Kidney (tissue), 14 donors: ENCODE measurements around the gene VAV2. TPM values are rescaled to one million over a fixed set of nuclear protein-coding genes. Genes with fewer than 3 reads are reported as not detected.

Experiments used
- DNase-seq, 5 donors: peaks; one replicate each; pipeline ENCODE4 v3.0.0-alpha.2; 2013 to 2020
- FAIRE-seq: peaks from 2 replicates; lab custom pipeline; 2012; peaks lifted over from hg19 to GRCh38; lab: Jason Lieb, UNC
- H3K27ac ChIP-seq, 2 donors: one replicate each; pipeline ENCODE4 v1.7.0; 2013; ENCODE audit warnings: low read depth in 2 of 2, low read length in 2 of 2, inconsistent platforms in 1 of 2
- H3K27me3 ChIP-seq: one replicate; pipeline ENCODE4 v1.7.1; 2013; ENCODE audit warnings: low read length, inconsistent platforms; ENCODE audit not compliant: control insufficient read depth, insufficient read depth
- H3K36me3 ChIP-seq, 3 donors: one replicate each; pipeline versions ENCODE4 v1.7.0 to v1.7.1; 2013; ENCODE audit warnings: low read length in 3 of 3, control low read depth in 1 of 3, inconsistent platforms in 1 of 3; ENCODE audit not compliant: insufficient read depth in 3 of 3, control insufficient read depth in 2 of 3
- H3K4me1 ChIP-seq, 3 donors: one replicate each; pipeline versions ENCODE4 v1.7.0 to v1.7.1; 2013; ENCODE audit warnings: low read length in 3 of 3, inconsistent platforms in 1 of 3, low read depth in 1 of 3; ENCODE audit not compliant: control insufficient read depth in 2 of 3, insufficient read depth in 2 of 3
- H3K4me3 ChIP-seq, 3 donors: one replicate each; pipeline versions ENCODE4 v1.7.0 to v1.8.1; 2013; ENCODE audit warnings: low read length in 3 of 3, control low read depth in 1 of 3, inconsistent platforms in 1 of 3
- H3K9ac ChIP-seq, 3 donors: one replicate each; pipeline versions ENCODE4 v1.7.0 to v1.7.1; 2013; ENCODE audit warnings: low read length in 3 of 3, control low read depth in 1 of 3, inconsistent platforms in 1 of 3
- H3K9me3 ChIP-seq, 3 donors: one replicate each; pipeline versions ENCODE4 v1.7.0 to v1.7.1; 2013; ENCODE audit warnings: low read length in 3 of 3, control low read depth in 1 of 3, inconsistent platforms in 1 of 3; ENCODE audit not compliant: control insufficient read depth in 2 of 3, insufficient read depth in 1 of 3
- intact Hi-C: fragments of 100-400 bp; cut with DNase I; formaldehyde crosslinking; loops from one replicate; pipeline ENCODE4 v1.11.1; 2022
- polyA plus RNA-seq: library from polyadenylated mRNA; stranded (reverse); fragments of 350-450 nt; fragmentation: Illumina TruSeq; extraction: RNeasy Lipid Tissue Mini Kit (QIAGEN cat#74804); gene quantifications from one replicate; pipeline ENCODE4 v1.2.3, GENCODE V29; 2014; ENCODE audit warnings: low read depth, low replicate concordance; ENCODE audit not compliant: insufficient read depth
- total RNA-seq: library from RNA; stranded (reverse); fragmentation: NEBNext Ultra II Directional; extraction: Animal tissue kit (Norgen Biotek cat#: 25700); gene quantifications from one replicate; pipeline ENCODE4 v1.2.1, GENCODE V29; 2021
- TF ChIP-seq, protein P1 (sequence below): IDR thresholded peaks from 3 replicates; pipeline ENCODE4 v1.5.1; 2012; ENCODE audit warnings: mild to moderate bottlenecking, moderate library complexity, borderline replicate concordance; ENCODE audit not compliant: insufficient read depth; ENCODE audit errors: extremely low read depth
- donor health status: control.
- donor health status: control.
- donor health status: control.
- donor health status: control.
- donor health status: control.
- donor health status: DM: yes; HTN: yes; CAD: no.
- donor health status: Normal renal cell carcinoma (clear cell type).

The VAV2 gene
- total and polyA plus RNA-seq, 2 donors from 2014 or later = 22.3 to 47.1 TPM

DNA sequence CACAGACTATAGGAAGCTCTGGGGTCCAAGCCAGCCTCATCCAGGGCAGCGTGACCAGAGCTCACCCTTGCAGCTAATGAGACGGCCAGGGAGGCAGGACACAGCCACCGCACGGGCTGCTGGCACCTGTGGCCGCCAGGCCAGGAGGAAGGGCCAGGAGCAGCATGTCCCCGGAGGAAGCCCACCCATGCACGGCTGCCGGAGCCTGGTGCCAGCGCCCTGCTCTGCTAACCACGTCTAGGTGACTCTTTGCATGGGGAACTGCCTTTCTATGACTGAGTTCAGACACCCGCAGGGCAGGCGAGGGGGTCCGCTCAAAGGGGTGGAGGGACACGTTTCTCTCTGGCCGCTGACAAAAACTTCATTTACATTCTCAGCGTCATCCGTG is 185.5 kb downstream of the VAV2 start:
- H3K9ac ChIP-seq = no peak overlapping the region
- TF ChIP-seq, protein P1, sequence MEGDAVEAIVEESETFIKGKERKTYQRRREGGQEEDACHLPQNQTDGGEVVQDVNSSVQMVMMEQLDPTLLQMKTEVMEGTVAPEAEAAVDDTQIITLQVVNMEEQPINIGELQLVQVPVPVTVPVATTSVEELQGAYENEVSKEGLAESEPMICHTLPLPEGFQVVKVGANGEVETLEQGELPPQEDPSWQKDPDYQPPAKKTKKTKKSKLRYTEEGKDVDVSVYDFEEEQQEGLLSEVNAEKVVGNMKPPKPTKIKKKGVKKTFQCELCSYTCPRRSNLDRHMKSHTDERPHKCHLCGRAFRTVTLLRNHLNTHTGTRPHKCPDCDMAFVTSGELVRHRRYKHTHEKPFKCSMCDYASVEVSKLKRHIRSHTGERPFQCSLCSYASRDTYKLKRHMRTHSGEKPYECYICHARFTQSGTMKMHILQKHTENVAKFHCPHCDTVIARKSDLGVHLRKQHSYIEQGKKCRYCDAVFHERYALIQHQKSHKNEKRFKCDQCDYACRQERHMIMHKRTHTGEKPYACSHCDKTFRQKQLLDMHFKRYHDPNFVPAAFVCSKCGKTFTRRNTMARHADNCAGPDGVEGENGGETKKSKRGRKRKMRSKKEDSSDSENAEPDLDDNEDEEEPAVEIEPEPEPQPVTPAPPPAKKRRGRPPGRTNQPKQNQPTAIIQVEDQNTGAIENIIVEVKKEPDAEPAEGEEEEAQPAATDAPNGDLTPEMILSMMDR = no peak
- H3K27me3 ChIP-seq = no peaks in the 10 kb centered on the region
- DNase-seq (no peak), FAIRE-seq (no peak)
- no peaks in the 10 kb centered on the region for H3K4me1 ChIP-seq
- no peak overlapping the region for H3K4me3 ChIP-seq
- H3K9me3 ChIP-seq = no peaks in the 10 kb centered on the region
- peaks cover 0 to 4% (median 0%) of the 10 kb centered on the region in 3 donors for H3K36me3 ChIP-seq
- no peak overlapping the region for H3K27ac ChIP-seq
- intact Hi-C loops = no loop called here

GRCh38 chr9:133805876-133806622 is 186.1 kb downstream of the VAV2 start:
- no peak overlapping the region for H3K9ac ChIP-seq
- TF ChIP-seq, protein P1 = no peak
- no peaks in the 10 kb centered on the region for H3K27me3 ChIP-seq
- DNase-seq = no peak
- peaks cover 0 to 7% (median 0%) of the 10 kb centered on the region in 3 donors for H3K36me3 ChIP-seq
- intact Hi-C loops = no loop called here
- no peaks in the 10 kb centered on the region for H3K9me3 ChIP-seq
- H3K4me3 ChIP-seq = no peak overlapping the region
- no peak for FAIRE-seq
- H3K27ac ChIP-seq = no peak overlapping the region
- H3K4me1 ChIP-seq = no peaks in the 10 kb centered on the region

GRCh38 chr9:133804199-133804598 is 187.9 kb downstream of the VAV2 start:
- Histone ChIP-seq H3K36me3 (peaks cover 0 to 8% (median 0%) of the 10 kb centered on the region in 3 donors), H3K27me3 (no peaks in the 10 kb centered on the region), H3K9ac (no peak overlapping the region), H3K4me3 (no peak overlapping the region), H3K4me1 (no peaks in the 10 kb centered on the region), H3K9me3 (no peaks in the 10 kb centered on the region), H3K27ac (no peak overlapping the region)
- DNase-seq = no peak
- intact Hi-C loops = no loop called here
- FAIRE-seq = no peak
- TF ChIP-seq, protein P1 = no peak

GRCh38 chr9:133803745-133804144 is 188.4 kb downstream of the VAV2 start:
- H3K27ac ChIP-seq = no peak overlapping the region
- H3K9ac ChIP-seq = no peak overlapping the region
- H3K9me3 ChIP-seq = no peaks in the 10 kb centered on the region
- H3K4me1 ChIP-seq = no peaks in the 10 kb centered on the region
- intact Hi-C loops = no loop called here
- H3K4me3 ChIP-seq = no peak overlapping the region
- FAIRE-seq (no peak), DNase-seq (no peak)
- TF ChIP-seq, protein P1 = no peak
- H3K27me3 ChIP-seq = no peaks in the 10 kb centered on the region
- H3K36me3 ChIP-seq = peaks cover 0 to 8% (median 0%) of the 10 kb centered on the region in 3 donors
